ENCODE results near the gene FUBP3. TPM values are rescaled to one million over a fixed set of nuclear protein-coding genes. Genes with fewer than 3 reads are reported as not detected.

Gene FUBP3
- total RNA-seq, 5 donors from 2014 or later (not counting 1 experiment from before 2014, with no cell fraction given) = 34.2 to 44.7 (median 41.9) TPM

DNA sequence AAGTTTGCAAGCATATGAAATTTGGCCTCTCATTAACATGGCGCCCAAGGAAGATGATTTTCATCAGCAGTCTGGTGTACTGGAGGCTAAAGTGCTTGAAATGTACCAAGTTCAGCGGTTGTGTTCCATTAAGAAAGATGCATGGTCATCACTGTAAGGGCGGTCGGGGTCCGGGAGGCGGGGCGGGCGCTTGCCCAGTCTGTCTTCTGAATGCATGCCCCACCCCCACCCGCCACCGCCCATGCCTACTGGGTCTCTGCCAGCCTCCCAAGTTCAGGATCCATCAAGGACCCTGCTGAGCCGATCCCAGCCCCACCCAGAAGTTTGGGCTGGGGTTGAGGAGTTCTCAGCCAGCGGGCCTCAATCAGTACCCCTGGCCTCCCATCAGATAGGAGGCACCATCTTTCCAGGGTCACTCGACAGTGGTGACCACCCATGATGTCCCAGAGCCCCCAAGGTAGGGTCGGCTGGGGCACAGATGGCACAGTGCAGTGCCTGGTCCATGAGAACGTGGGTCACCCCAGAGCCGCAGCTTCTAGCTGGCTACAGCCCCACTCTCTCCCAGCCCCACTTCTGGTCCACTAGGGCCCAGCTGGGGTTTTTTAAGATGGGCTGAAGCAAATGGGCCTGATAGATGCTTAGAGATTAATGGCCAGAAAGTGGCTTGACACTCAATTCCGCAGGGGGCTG lies 60.6 kb downstream of the FUBP3 start:
- 88% methylated on average over 13 of the region's 17 CpGs for WGBS (ENCODE audit: insufficient coverage)
- Histone ChIP-seq H3K4me1 (ENCODE audit: control insufficient read depth in 1 of 2, extremely low read depth in 1 of 2, insufficient read depth in 2 of 2, low read length in 2 of 2) (no peaks in the 10 kb centered on the region), H3K9me3 (no peaks in the 10 kb centered on the region), H3K36me3 (ENCODE audit: control insufficient read depth in 2 of 2, extremely low read depth in 1 of 2, insufficient read depth in 1 of 2, low read length in 1 of 2) (peaks cover 9 to 20% of the 10 kb centered on the region in 2 donors), H3K4me3 (ENCODE audit: control insufficient read depth in 1 of 2, extremely low read depth in 1 of 2, low read length in 1 of 2) (no peak overlapping the region), H3K27ac (ENCODE audit: low read length) (no peak overlapping the region), H3K27me3 (replicated peaks in 1 of 2; ENCODE audit: control insufficient read depth in 2 of 2, extremely low read depth in 1 of 2, insufficient read depth in 2 of 2, low read length in 1 of 2) (peaks cover 0 to 2% of the 10 kb centered on the region in 2 experiments)
- Mint-ChIP-seq H3K27me3 (no peaks in the 10 kb centered on the region), H3K36me3 (peaks cover 23% of the 10 kb centered on the region), H3K9me3 (no peaks in the 10 kb centered on the region), H3K4me3 (no peak overlapping the region), H3K27ac (no peak overlapping the region), H3K4me1 (no peaks in the 10 kb centered on the region)
- DNase-seq (no peak), ATAC-seq (replicated peaks in 1 of 4) (no peak)
- ChIA-PET CTCF (no interaction called here), POLR2A (no interaction called here)

DNA sequence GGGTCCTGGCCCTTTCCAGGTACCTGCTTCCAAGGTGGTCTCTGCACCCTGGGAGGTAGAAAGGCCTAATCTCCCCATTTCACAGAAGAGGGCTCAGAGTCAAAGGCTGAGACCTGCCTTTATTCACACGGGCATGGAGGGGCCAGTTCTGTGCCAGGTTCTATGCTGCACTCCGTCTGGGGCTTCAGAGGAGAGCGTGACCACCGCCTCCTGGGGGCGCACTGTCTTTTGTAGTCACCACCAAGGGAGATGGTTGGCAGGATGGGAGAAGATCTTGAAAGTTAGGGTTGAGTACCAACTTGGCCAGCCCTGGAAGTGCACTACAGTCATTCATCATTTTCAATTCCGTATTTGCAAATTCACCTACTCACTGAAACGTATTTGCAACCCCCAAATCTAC lies 61.3 kb downstream of the FUBP3 start:
- Mint-ChIP-seq H3K27me3 (no peaks in the 10 kb centered on the region), H3K4me1 (no peaks in the 10 kb centered on the region), H3K9me3 (peaks cover under 1 to 2% (median 2%) of the 10 kb centered on the region in 3 donors), H3K4me3 (no peak overlapping the region), H3K36me3 (peaks cover 23% of the 10 kb centered on the region), H3K27ac (no peak overlapping the region)
- H3K9me3 ChIP-seq = no peaks in the 10 kb centered on the region
- H3K4me3 ChIP-seq (ENCODE audit: control insufficient read depth in 1 of 2, extremely low read depth in 1 of 2, low read length in 1 of 2) = no peak overlapping the region
- DNase-seq = no peak
- H3K36me3 ChIP-seq (ENCODE audit: control insufficient read depth in 2 of 2, extremely low read depth in 1 of 2, insufficient read depth in 1 of 2, low read length in 1 of 2) = peaks cover 9 to 14% of the 10 kb centered on the region in 2 donors
- peaks cover 0 to 2% of the 10 kb centered on the region in 2 experiments for H3K27me3 ChIP-seq (replicated peaks in 1 of 2; ENCODE audit: control insufficient read depth in 2 of 2, extremely low read depth in 1 of 2, insufficient read depth in 2 of 2, low read length in 1 of 2)
- WGBS (ENCODE audit: insufficient coverage) = 62% methylated on average over 2 of the region's 7 CpGs
- ChIA-PET CTCF (no interaction called here), POLR2A (no interaction called here)
- no peaks in the 10 kb centered on the region for H3K4me1 ChIP-seq (ENCODE audit: control insufficient read depth in 1 of 2, extremely low read depth in 1 of 2, insufficient read depth in 2 of 2, low read length in 2 of 2)
- ATAC-seq (replicated peaks in 1 of 4) = no peak
- no peak overlapping the region for H3K27ac ChIP-seq (ENCODE audit: low read length)

DNA sequence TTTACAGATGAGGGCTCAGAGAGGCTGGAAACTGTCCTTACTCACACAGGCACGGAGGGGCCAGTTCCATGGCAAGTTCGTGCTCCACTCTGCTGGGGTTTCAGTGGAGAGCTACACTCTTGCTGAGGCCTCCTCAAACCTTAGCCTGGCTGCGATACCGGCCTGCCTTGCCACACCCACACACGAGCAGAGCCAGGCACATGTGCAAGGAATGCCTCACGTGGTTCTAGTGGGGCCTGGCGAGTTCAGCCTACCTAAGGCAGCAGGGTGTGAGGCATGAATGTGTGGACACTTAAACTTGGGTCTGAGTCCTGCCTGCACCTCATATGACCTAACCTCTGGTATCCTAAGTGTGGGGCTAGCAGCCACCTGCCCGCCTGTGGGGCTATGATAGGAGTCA lies 63.5 kb downstream of the FUBP3 start:
- H3K27ac Mint-ChIP-seq = no peak overlapping the region
- H3K9me3 Mint-ChIP-seq = peaks cover 9 to 11% (median 10%) of the 10 kb centered on the region in 3 donors
- no peaks in the 10 kb centered on the region for H3K4me1 ChIP-seq (ENCODE audit: control insufficient read depth in 1 of 2, extremely low read depth in 1 of 2, insufficient read depth in 2 of 2, low read length in 2 of 2)
- DNase-seq (no peak), ATAC-seq (replicated peaks in 1 of 4) (no peak)
- H3K27ac ChIP-seq (ENCODE audit: low read length) = no peak overlapping the region
- peaks cover 0 to 5% of the 10 kb centered on the region in 2 experiments for H3K27me3 ChIP-seq (replicated peaks in 1 of 2; ENCODE audit: control insufficient read depth in 2 of 2, extremely low read depth in 1 of 2, insufficient read depth in 2 of 2, low read length in 1 of 2)
- peaks cover 0 to 2% of the 10 kb centered on the region in 2 donors for H3K36me3 ChIP-seq (ENCODE audit: control insufficient read depth in 2 of 2, extremely low read depth in 1 of 2, insufficient read depth in 1 of 2, low read length in 1 of 2)
- no peaks in the 10 kb centered on the region for H3K4me1 Mint-ChIP-seq
- H3K36me3 Mint-ChIP-seq = peaks cover 18% of the 10 kb centered on the region
- peaks cover 0 to 8% of the 10 kb centered on the region in 2 donors for H3K27me3 Mint-ChIP-seq
- no peaks in the 10 kb centered on the region for H3K9me3 ChIP-seq
- ChIA-PET POLR2A (no interaction called here), CTCF (no interaction called here)
- H3K4me3 ChIP-seq (ENCODE audit: control insufficient read depth in 1 of 2, extremely low read depth in 1 of 2, low read length in 1 of 2) = no peak overlapping the region
- WGBS (ENCODE audit: insufficient coverage) = 84% methylated on average over 7 of the region's 8 CpGs
- H3K4me3 Mint-ChIP-seq = no peak overlapping the region

DNA sequence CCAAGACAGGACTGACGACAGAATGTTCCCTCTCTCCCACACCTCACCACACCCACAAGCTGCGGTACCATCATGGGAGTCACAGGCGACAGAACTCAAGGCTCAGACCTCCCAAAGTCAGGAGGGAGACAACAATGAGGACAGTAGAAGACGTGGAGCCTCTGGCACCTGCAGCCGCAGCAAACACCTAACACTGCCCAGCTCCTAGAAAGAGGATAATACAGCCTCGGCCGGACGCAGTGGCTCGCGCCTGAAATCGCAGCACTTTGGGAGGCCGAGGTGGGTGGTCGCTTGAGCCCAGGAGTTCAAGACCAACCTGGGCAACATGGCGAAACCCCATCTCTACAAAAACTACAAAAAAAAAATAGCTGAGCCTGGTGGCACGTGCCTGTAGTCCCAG lies 71.8 kb downstream of the FUBP3 start:
- CTCF ChIA-PET = no interaction called here
- 78% methylated on average over 7 of the region's 15 CpGs for WGBS (ENCODE audit: insufficient coverage)
- Mint-ChIP-seq H3K4me1 (no peaks in the 10 kb centered on the region), H3K27ac (no peak overlapping the region), H3K4me3 (no peak overlapping the region), H3K27me3 (peaks cover 15 to 38% of the 10 kb centered on the region in 2 donors), H3K9me3 (peaks cover 3 to 5% (median 4%) of the 10 kb centered on the region in 3 donors), H3K36me3 (peaks cover 2% of the 10 kb centered on the region)
- Histone ChIP-seq H3K27me3 (replicated peaks in 1 of 2; ENCODE audit: control insufficient read depth in 2 of 2, extremely low read depth in 1 of 2, insufficient read depth in 2 of 2, low read length in 1 of 2) (peaks cover 0 to 30% of the 10 kb centered on the region in 2 experiments), H3K27ac (ENCODE audit: low read length) (no peak overlapping the region), H3K9me3 (no peaks in the 10 kb centered on the region), H3K36me3 (ENCODE audit: control insufficient read depth in 2 of 2, extremely low read depth in 1 of 2, insufficient read depth in 1 of 2, low read length in 1 of 2) (no peaks in the 10 kb centered on the region), H3K4me1 (ENCODE audit: control insufficient read depth in 1 of 2, extremely low read depth in 1 of 2, insufficient read depth in 2 of 2, low read length in 2 of 2) (no peaks in the 10 kb centered on the region), H3K4me3 (ENCODE audit: control insufficient read depth in 1 of 2, extremely low read depth in 1 of 2, low read length in 1 of 2) (no peak overlapping the region)
- POLR2A ChIA-PET = no interaction called here
- no peak for DNase-seq
- ATAC-seq (replicated peaks in 1 of 4) = no peak

DNA sequence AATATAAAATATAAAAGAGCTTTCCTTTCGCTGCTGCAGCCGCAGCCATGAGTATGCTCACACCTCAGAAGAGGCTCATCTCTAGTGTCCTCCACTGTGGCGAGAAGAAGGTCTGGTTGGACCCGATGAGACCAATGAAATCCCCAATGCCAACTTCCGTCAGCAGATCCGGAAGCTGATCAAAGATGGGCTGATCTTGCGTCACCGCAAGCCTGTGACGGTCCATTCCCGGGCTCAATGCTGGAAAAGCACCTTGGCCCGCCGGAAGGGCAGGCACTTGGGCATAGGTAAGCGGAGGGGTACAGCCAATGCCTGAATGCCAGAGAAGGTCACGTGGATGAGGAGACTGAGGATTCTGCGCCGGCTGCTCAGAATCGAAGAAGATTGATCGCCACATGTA lies 72.4 kb downstream of the FUBP3 start:
- Mint-ChIP-seq H3K27ac (no peak overlapping the region), H3K36me3 (no peaks in the 10 kb centered on the region), H3K27me3 (peaks cover 18 to 38% of the 10 kb centered on the region in 2 donors), H3K4me3 (no peak overlapping the region), H3K4me1 (no peaks in the 10 kb centered on the region), H3K9me3 (peaks cover 0 to 3% (median 2%) of the 10 kb centered on the region in 3 donors)
- ChIA-PET POLR2A (interaction anchor here in 1 of 2 donors (0.6 kb wide), 1 partner anchor 194 kb away, joined by 3 read pairs; no protein-coding TSS in a partner anchor), CTCF (no interaction called here)
- WGBS (ENCODE audit: insufficient coverage) = 94% methylated on average over 18 of the region's 18 CpGs
- no peaks in the 10 kb centered on the region for H3K9me3 ChIP-seq
- H3K4me1 ChIP-seq (ENCODE audit: control insufficient read depth in 1 of 2, extremely low read depth in 1 of 2, insufficient read depth in 2 of 2, low read length in 2 of 2) = no peaks in the 10 kb centered on the region
- H3K4me3 ChIP-seq (ENCODE audit: control insufficient read depth in 1 of 2, extremely low read depth in 1 of 2, low read length in 1 of 2) = no peak overlapping the region
- H3K27me3 ChIP-seq (replicated peaks in 1 of 2; ENCODE audit: control insufficient read depth in 2 of 2, extremely low read depth in 1 of 2, insufficient read depth in 2 of 2, low read length in 1 of 2) = peaks cover 0 to 36% of the 10 kb centered on the region in 2 experiments
- DNase-seq (no peak), ATAC-seq (replicated peaks in 1 of 4) (no peak)
- H3K27ac ChIP-seq (ENCODE audit: low read length) = no peak overlapping the region
- no peaks in the 10 kb centered on the region for H3K36me3 ChIP-seq (ENCODE audit: control insufficient read depth in 2 of 2, extremely low read depth in 1 of 2, insufficient read depth in 1 of 2, low read length in 1 of 2)

DNA sequence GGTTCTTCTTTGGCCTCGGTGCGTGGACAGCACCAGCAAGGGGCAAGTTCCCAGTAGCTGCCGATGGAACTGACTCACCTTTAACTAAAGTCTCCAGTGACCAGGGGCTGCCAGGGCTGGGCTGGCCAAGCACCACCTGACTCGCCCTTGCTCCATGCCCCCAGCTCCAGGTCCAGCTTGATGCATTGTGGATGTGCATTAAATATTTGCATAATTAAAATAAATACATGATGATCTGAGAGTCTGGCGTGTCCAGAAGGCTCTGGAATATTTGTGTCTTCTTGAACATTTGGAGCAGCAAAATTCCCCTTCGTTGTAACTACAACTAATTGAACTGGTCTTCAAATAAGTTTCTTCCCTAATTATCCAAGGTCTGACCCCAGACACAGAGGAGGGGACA lies 75.5 kb downstream of the FUBP3 start:
- Histone ChIP-seq H3K27me3 (replicated peaks in 1 of 2; ENCODE audit: control insufficient read depth in 2 of 2, extremely low read depth in 1 of 2, insufficient read depth in 2 of 2, low read length in 1 of 2) (peaks cover 3 to 55% of the 10 kb centered on the region in 2 experiments), H3K4me1 (ENCODE audit: control insufficient read depth in 1 of 2, extremely low read depth in 1 of 2, insufficient read depth in 2 of 2, low read length in 2 of 2) (no peaks in the 10 kb centered on the region), H3K9me3 (no peaks in the 10 kb centered on the region), H3K36me3 (ENCODE audit: control insufficient read depth in 2 of 2, extremely low read depth in 1 of 2, insufficient read depth in 1 of 2, low read length in 1 of 2) (no peaks in the 10 kb centered on the region), H3K27ac (ENCODE audit: low read length) (no peak overlapping the region), H3K4me3 (ENCODE audit: control insufficient read depth in 1 of 2, extremely low read depth in 1 of 2, low read length in 1 of 2) (no peak overlapping the region)
- peaks cover 0 to 2% (median 2%) of the 10 kb centered on the region in 3 donors for H3K4me1 Mint-ChIP-seq
- 57% methylated on average over 3 of the region's 6 CpGs for WGBS (ENCODE audit: insufficient coverage)
- ChIA-PET CTCF (no interaction called here), POLR2A (no interaction called here)
- ATAC-seq (replicated peaks in 1 of 4) (no peak), DNase-seq (no peak)
- no peaks in the 10 kb centered on the region for H3K9me3 Mint-ChIP-seq
- H3K27me3 Mint-ChIP-seq = peaks cover 40 to 51% of the 10 kb centered on the region in 2 donors
- no peak overlapping the region for H3K4me3 Mint-ChIP-seq
- H3K27ac Mint-ChIP-seq = no peak overlapping the region
- no peaks in the 10 kb centered on the region for H3K36me3 Mint-ChIP-seq
